HG02852 (cell line): ENCODE measurements around the gene RPL38.

Experiments used
- ATAC-seq: cut with Tn5 transposase; IDR thresholded peaks from one replicate; pipeline ENCODE4 v1.9.1; 2021; ENCODE audit warnings: mild to moderate bottlenecking, moderate library complexity; ENCODE audit not compliant: unreplicated experiment

The RPL38 gene

DNA sequence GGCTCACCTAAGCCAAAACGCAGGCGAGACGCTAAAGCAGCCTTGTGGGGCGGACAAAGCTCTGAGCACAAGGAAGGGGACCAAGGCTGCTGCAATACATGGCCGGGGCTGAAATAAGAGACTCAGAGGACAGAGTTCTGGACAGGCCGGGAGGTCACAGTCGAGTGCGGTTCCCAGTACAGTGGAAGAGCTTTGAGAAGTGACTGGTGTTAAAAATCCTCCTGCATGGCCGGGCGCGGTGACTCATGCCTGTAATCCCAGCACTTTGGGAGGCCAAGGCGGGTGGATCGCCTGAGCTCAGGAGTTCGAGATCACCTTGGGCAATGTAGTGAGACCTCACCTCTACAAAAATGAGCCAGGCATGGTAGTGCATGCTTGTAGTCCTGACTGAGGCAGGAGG lies 20.4 kb downstream of the RPL38 start:
- no peak for ATAC-seq

DNA sequence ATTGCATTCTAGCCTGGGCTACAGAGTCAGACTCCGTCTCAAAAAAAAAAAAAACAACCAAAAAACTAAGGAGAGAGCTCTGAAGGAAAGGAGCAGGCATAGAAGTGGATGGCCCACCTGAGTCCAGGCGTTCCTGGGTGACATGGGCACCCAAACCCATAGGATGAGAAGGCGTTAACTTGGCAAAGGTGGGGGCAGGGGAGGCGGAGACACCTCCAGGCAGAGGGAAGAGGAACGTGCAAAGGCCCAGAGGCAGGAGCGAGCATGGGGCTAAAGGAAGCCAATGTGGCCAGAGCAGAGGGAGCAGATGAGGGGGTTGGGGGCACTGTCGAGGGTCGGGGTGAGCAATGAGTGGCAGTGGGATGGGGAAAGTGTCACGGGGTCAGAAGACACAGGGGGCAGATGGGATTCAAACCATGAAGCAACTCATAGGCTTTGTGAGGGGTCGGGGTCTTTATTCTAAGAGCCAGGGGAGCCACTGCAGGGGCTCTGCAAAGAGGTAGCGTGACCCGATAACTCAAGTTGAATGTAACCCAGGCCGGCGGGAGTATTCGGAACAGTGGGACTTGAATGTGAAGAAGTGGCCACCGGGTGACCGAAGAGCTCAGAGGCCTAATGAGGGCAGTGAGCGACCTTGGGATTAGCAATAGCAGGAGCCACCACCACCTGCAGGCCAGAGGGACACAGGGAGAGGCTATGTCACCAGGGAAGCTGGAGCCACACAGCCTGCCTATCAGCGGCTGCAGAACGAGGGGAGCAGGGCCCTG lies 21.7 kb downstream of the RPL38 start:
- ATAC-seq = no peak

DNA sequence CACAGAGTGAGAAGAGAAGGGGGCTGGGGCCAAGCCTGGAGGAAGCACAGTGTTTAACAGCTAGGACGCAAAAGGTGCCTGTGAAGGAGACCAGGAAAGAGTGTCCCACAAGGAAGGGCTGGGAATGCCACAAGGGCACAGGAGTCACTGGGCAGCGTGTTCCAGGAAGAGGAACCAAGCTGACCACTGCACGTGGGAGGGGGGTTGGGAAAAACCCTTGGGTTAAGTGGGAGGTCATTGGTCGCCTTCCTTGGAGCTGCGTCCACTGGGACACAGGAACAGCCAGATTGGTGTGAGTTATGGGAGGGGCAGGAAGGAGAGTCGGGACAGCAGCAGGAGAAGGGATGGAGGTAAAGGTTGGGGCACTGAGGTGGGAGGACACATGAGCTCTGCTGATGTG lies 22.8 kb downstream of the RPL38 start:
- no peak for ATAC-seq

DNA sequence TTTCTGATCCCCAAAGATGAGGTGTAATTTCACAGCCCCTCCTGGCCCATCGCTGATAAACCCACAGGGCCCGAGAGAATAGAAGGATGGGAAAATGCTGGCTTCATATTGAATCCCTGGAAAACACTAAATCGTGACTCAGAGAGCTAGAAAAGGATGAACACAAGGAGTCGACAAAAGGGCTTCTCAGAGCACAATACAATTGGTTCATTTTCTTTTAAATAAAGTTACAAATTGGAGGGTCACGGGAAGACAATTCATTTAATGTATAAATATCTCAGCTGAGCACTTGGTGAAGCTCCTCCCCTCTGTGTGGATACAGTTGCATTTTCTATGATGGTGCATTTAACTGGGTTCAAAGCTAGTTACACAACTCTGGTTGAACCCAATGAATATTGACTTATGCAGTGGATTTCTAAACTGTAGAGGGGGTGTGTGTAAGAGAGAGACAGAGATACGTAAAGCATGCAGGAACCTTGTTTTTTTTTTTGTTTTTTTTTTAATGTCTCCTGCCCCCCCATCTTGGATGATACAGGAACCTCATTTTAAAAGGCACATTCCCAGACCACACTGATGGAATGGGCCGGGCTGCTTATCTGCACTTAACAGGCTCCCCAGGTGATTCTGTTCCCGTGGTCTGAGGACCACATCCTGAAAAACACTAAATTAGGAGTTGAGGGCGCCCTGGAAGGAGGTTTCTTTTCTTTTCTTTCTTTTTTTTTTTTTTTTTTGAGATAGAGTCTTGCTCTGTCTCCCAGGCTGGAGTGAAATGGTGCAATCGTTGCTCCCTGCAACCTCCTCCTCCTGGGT lies 24.0 kb downstream of the RPL38 start:
- no peak for ATAC-seq

DNA sequence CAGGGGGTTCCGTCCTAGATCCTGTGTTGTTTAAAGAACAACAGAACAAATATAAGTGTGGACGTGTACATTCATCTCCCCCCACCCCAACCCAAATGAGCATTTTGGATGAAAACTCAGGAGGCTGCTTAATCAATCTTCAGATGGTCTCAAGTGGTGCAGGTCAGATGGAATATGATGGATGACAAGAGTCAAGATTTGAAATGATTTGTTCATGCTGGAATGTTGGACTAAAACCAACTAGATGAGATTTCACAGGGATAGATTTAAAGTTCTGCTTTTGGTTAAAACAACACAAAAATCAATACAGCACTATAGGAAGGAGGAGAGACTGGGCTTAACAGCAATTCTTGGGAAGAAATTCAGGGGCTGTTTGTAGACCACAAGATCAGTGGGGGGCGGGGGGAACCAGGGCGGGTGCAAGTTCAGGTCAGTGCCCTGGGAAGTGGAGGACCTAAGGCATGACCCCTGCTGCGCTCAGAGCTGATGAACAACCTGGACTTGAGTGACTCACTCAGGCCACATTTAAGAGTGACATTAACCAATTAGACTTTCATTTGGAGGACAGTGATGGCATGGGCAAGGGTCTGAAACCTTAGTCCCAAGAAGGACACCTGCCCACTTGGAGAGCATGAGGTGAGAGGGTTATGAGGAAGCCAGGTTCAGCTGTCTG lies 25.0 kb downstream of the RPL38 start:
- ATAC-seq = no peak

DNA sequence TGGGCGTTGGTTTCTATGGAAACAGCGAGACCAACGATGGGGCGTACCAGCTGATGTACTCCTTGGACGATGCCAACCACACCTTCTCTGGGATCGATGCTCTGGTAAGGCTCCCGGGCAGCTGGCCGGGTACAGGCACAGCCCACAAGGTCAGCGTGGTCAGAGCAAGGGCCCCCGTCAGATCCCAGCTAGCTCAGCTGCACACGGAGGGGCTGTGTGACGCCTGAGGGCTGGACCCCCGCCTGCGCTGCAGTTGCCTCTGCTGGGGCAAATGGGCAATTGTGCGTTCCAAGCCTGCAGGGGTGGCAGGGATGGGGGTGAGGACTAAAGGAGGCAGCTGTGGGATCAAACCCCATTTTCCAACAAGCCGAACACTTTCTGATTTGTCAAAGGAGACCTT lies 27.4 kb downstream of the RPL38 start:
- no peak for ATAC-seq

DNA sequence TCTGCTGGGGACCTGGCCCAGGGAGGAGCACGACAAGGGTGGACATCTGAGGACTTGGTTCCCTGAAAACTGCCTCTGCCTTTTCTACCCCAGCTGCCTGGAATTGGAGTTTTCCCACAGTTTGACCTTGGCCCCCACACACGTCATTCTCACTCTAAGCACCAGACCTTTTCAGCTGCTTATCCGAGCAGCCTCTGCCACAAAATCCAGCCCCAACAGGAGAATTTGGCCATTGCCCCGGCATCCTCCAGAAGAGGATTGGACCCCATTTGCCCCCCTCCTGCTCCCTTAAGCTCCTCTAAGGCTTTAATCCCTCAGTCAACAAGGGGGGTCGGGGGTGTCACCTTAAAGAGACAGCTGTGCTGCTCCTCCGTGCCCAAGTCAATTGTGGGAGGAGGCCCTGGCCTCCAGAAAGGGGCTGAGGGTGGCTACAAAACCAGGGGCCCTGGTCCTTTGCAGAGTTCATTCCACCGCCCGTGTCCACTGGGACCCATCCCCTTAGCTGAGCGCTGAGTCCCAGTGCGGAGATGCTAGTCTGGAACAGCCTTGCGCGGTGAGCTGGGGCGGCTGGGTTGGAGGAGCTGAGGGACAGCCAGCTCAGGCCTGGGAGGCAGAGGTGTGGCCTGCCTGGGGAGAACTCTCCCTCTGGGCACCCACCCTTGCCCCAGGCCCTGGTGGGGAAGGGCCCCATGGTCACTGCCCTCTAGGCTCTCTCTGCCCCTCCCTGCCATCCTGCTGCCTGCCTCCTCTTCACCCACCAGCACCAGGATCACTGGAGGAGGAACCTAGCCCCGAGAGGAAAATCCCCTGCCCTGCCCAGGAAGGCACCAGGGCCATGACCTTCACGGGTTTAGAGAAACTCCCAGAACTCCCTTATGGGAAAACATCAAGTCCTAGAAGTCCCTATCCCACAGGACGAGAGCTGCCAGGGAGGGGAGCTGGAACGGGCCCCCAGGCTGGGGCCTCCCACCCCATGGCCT lies 28.7 kb downstream of the RPL38 start:
- no peak for ATAC-seq

DNA sequence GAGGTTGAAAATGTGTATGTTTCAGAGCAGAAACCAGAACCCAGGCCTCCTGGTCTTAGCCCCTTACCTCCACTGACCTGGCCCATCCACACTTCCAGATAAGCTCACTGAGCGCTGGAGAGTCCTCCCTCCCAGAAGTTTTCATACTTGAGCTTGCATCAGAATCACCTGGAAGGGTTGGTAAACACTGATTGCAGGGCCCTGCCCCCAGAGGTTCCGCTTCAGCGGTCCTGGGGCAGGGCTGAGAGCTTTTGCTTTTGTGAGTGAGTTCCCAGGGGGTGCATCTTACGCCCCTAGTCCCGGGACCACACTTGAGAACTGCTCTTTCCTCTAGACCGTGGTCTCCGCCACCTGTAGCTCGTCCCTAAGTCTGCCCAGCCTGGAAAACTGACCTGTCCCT lies 30.5 kb downstream of the RPL38 start:
- no peak for ATAC-seq

DNA sequence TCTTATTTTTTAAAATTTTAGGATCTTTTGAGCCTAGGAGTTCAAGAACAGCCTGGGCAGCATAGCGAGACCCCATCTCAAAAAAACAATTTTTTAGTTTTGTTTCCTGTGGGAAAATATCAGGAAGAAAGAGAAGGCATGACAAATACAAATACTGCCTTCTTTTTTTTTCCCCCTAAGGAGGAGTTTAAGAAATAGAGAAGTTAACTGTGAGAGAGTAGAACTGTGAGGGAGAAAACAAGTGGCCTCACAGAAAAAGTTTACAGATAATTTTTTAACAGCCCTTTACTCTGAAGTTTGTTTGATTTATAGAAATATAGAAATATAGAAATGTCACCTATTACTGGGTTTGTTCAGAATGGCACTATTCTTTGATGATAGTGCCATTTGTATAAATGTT lies 31.0 kb downstream of the RPL38 start:
- ATAC-seq = no peak

DNA sequence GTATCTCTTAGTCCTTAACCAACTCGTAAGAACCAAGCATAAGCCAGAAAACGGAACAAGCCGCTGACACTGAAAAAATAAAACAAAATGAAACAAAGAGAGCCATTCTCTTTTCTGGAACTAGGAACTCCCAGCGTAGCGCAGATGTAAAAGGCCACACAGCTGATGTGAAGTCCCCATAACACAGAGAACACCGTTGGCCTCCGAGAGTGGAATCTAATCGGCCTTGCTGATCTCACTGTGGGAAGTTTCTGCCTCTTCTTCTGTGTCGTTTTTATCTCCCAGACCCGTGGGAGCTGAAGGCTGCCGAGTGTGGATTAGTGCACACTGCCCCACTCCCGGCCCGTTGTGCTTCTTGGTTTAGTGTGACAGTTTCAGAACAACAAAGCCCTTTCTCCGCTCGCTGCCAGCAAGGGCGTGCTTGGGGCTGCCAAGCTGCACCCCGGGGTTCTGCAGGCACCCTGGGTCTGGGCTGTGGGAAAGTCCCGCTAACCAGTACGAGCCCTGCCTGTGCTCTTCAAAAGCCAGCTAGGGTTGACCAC lies 31.6 kb downstream of the RPL38 start:
- no peak for ATAC-seq

DNA sequence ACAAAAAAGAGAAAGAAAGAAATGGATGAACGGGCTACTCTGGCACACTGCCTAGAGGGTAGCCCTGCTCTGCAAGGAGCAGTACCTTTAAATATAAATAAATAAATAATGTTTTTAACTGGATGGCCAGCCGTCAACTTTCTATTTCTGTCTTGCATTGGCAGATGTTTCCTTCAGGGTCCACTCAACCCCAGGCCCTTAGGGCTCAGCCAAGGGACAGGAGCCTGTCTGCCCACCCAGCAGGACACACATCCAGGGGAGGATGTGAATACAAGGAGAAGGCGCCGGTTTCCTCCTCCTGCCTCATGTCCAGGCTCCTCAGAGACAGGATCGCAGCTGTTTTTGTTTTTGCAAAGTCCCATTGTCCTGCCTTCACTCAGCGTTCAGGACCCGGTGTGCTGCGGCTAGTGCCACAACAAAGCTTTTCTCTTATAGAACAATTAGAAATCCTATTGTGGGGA lies 32.5 kb downstream of the RPL38 start:
- no peak for ATAC-seq

DNA sequence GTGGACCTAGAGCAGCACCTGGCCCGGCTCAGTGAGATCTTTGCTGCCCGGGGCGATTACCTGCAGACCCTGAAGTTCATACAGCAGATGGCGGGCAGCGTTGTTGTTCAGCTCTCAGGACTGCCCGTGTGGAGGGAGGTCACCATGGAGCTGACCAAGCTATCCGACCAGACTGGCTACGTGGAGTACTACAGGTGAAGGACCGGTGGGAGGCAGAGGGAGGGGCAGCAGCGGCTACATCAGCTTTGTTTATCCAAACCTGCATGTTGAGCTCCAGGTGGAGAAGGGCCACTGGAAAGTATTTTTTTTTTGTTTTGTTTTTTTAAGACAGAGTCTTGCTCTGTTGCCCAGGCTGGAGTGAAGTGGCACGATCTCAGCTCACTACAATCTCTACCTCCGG lies 33.8 kb downstream of the RPL38 start:
- ATAC-seq = no peak

DNA sequence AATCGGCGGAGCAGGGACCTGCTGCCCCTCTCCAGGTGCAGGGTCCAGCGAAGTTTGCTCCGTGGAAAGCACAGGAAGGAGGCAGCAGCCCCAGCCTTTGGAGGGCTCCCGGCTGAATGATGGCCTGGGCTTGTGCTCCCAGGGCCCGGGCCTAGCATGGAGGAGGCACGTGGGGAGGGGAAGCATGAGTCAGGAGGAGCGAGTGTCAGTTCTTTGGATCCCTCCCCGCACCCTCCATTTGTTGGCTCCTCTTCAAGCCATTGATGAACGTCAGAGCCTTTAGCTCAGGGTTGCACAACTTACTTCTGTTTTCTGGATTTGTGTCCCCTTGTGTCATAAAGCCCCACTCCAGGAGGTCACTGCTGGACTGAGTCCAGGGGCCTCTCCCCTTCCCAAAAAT lies 35.7 kb downstream of the RPL38 start:
- no peak for ATAC-seq

DNA sequence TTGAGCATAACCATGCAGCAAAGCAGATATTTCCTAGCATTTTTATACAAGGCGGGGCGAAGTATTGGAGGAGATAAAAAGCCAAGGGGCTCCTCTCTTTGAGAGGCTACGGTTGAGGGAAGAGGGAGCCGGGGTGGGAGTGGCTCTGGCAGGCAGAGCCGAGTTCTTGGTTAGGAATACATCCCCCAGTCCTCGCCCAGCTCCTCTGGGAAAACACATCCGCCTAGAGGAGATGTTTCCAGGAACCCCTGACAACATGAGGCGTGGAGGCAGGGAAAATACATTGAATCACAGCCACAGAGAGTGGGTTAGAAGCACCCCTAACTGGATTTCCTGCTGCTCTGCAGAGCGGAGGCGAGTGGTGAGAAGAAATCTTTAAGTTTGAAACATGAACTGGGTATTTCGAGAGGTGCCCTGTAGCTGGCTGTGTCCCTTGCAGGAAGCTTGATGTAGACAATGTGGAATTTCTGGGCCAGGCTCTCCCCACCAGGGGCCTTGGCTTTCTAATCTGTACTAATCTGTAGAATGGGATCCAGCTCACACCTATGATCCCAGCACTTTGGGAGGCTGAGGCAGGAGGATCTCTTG lies 37.2 kb downstream of the RPL38 start:
- ATAC-seq = no peak

DNA sequence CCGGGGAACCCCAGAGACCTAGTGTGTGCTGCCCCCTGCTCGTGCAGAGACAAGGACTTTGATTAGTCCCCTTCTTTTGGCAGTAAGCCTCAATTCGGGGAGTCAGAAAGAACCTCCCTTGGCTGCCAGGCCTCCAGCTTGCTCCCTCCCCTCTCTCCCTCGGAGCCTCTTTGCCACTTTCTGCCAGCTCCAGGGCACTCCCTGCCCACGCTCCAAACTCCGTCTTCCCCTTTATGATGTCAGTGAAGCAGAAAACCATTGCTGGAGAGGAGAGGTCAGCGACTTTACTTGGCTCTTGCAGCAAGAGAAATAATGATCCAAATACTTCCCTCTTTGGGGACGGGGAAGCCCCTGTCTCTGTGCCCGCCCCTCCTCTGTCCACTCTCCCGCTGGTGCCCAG lies 38.0 kb downstream of the RPL38 start:
- no peak for ATAC-seq

DNA sequence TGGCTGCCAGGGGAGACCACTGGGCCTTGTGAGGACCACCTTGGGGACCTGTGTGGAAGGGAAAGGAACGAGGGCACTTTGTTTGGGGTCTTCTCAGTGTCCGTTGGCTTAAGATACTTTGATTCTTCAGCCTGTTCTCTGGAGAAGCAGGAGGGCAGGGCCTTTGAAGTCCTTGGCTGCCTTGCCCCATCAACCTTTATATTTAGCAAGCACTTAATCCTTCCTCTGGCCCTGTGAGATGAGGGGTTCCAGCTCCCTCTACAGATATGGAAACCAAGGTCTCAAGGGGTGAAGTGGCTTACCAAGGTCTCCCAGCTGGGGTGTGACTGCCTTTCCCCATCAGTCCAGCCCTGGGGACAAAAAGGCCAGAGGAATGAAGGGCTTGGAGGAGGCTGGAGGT lies 38.4 kb downstream of the RPL38 start:
- no peak for ATAC-seq

DNA sequence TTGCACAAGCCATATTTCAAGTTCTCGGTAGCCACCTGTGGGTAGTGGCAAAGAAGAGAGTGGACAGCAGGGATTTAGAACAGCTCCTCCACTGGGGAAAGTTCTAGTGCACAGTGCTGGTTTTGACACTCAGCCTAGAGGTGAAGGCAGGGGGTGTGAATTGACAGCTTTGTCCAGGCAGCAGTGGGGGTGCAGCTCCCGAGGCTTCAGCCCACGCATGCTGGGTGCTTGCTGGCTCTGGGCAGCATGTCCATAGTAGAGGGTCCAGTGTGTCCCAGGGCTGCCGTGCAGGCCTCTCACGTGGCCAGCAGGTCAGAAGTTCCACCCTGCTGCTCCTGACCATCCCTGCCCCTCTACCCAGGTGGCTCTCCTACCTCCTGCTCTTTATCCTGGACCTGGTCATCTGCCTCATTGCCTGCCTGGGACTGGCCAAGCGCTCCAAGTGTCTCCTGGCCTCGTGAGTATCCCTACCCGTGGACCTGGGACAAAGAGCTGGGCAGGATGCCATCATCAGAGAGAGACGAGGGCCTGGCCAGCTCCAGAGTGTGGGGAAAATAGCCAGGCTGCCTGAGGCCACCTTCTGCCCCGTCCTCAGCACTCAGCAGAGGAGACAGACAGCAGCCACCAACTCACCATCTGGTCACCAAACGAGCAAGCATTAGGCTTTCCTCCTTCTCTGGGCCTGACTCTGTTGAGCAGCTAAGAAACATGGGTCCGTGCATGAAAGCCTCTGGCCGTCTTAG lies 39.7 kb downstream of the RPL38 start:
- no peak for ATAC-seq

DNA sequence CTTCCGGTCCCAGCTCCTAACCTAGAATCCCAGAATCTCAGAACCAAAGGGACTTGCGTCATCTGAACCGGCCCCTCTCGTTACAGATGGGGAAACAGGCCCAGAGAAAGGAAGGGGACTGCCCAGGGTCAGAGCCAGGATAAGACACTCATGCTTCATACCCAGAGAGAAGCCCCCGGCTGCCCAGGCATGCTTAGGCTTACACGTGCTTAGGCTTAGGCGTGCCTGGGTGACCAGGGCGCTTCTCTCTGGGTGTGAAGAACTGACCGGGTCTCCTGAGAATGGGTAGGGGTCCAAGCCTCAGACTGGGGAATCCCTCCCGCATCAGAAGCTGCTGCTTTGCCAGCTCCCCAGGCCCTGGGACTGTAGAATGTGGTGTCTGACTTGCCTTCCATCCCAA lies 40.6 kb downstream of the RPL38 start:
- ATAC-seq = no peak

DNA sequence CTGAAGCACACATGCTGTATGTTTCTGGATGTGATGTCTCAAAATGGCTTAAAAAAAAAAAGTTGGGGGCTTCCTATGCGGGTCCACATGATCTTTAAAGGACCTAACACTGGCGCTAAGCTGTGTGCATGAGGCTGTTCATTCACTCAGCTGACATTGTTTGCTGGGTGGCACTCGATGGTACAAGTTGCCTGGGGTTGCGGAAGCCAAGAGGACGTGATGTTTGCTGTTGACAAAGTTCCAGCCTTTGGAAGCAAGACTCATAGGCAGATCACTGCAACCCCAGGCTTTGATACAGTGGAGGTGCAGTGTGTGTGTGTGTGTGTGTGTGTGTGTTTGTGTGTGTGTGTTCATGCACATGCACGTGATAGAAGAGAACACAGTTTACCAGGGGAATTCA lies 41.1 kb downstream of the RPL38 start:
- ATAC-seq = no peak
